HG03520 (cell line): ENCODE data around the gene TTYH2.
"Not testable (repeated sequence)": the region's sequence is repeated elsewhere in the genome, so short reads cannot be mapped to it uniquely, and the experiment has no call there.

Source experiments
- ATAC-seq: cut with Tn5 transposase; IDR thresholded peaks from one replicate; pipeline ENCODE4 v1.9.1; 2021; ENCODE audit warnings: mild to moderate bottlenecking, moderate library complexity; ENCODE audit not compliant: unreplicated experiment

TTYH2 gene

GRCh38 chr17:74212913-74213791 lies at the start of gene TTYH2:
TTYH2 (plus strand) TSS chr17:74213571; CDS start chr17:74213588, 17 bp downstream.
- peak; percentile 56 for ATAC-seq

DNA sequence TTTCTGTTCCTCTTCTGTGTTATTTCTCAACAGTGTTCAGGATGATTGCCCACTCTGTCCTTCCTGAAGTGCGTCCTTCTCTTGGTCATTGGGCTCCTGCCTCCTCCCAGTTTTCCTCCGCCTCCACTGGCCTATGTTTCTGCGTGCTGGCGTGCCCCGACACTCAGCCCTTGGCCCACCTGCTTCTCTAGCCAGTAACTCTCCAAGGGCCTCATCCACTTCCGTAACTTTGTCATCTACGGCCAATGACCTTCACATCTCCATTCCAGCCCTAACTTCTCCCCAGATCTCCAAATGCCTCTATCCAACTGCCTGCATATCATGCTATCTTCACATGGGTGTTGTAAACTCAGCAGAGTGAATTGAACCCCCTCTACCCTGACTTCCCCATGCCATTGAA lies 49.5 kb upstream of the TTYH2 start:
- ATAC-seq, result no peak

DNA sequence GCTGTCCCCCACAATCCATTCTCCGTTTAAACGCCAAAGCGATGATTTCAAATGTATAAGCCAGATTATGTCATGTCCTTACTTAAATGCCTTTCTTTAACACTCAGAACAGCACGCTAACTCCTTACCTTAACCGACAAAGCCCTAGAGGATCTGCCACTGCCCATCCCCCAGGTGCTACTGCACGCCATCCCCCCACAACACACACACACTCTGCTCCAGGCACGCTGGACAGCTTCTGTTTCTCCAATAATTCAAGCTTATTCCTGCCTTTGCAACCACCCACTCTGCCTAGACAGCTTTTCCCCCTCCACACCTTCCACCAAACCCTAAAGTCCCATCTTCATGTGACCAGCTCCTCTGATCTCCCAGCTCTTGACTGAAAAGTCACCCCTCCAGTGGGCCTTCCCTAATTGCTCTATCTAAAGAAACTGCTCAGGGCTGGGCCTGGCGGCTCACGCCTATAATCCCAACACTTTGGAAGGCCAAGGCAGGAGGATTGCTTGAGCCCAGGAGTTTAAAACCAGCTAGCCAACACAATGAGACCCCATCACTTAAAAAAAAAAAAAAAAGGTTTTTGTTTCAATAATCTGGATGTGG lies 48.8 kb upstream of the TTYH2 start:
- no peak for ATAC-seq

DNA sequence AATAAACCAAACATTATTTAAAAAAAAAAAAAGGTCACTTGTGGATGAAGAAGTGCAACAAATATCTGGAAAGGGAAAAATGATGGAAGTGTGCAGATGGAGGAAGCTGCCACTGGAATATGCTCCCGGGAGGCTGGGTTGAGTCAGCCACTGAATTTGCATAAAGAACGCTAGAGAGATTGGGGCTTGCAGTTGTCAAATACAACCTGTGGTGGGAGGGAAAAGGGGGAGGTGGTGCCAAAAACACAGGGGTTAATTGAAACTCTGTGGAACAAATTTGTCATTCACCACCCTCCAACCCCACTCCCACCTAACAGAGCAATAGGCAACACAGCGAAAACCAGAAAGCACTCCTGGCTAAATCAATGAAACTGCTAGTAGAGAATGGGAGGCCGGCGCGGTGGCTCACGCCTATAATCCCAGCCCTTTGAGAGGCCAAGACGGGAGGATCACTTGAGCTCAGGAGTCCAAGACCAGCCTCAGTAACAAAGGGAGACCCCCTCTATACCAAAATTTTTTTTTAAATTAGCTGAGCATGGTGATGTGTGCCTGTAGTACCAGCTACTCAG lies 47.5 kb upstream of the TTYH2 start:
- no peak for ATAC-seq

DNA sequence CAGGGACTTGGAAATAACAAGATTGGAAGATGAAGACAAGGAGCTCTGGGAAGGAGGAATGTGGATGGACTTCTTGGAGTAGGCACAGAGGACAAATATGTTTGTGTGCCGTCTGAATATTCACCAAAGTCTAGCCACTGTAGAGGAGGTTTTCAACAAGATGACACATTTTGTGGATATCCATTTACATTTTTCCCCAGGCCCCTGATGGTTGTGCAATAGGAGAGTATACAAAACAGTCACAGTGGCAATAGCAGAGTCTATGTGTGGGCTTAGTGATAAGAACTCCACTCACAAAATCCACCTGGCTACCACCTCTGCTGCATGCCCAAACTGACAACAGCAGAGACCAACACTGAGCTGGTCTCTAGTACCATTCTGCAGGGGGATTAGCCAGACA lies 42.4 kb upstream of the TTYH2 start:
- ATAC-seq, result no peak

GRCh38 chr17:74172700-74173099 lies 40.7 kb upstream of the TTYH2 start:
- ATAC-seq, result no peak

- ATAC-seq, result no peak
Measured at GRCh38 chr17:74176546-74177001, 36.8 kb upstream of the TTYH2 start.

- no peak for ATAC-seq
Measured at GRCh38 chr17:74177018-74177450, 36.3 kb upstream of the TTYH2 start.

GRCh38 chr17:74179576-74179975 lies 33.8 kb upstream of the TTYH2 start:
- no peak for ATAC-seq

GRCh38 chr17:74180336-74180735 lies 33.0 kb upstream of the TTYH2 start:
- no peak for ATAC-seq

DNA sequence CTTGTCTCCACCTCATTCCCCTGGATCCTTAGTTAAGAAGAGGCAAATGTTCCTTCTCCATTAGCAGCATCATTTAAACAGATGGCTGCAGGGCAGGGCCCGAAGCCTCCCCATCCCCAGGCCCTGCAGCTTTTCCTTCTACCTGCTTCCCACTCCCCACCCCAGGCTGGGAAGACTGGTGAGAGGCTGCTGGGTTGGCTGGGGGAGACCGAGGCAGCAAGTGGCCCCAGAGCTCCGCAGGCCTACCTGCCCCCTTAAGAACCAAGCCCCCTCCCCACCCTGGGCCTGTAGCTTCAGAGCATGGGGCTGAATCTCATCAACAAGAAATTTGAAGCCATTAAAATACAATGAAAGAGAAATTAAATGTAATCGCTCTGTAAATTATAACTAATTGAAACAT lies 32.0 kb upstream of the TTYH2 start:
- no peak for ATAC-seq

DNA sequence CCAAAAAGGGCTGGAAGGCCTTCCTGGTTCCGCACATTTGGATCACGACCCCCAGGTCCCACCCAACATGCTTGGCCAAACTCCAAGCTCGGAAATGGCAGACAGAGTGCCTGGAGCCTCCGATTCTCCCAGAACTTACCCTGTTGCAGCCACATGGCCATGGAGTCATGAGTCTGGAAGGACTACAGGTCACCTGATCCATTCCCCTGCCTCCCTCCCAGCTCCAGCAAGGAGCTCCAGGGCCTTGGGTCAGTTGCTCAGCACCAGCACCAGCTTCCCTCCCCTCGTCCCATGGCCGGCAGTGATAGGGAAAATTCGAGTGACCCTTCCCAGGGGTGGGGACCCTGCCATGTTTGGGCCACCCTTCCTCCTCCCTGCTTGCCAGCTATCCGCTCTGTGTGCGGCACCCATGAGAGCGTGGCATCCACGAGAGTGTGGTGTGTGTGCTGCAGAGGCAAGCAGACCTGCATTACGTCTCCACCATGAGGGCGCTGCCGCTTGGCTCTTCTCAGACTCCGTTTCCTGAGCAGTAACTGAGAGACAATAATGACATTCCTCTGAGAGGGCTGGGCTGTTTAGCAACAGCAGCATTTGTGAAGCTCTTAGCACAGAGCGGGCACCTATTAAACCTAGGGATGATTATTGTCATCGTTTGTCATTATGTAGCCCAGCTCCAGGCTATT lies 31.2 kb upstream of the TTYH2 start:
- ATAC-seq, result no peak

GRCh38 chr17:74183411-74183810 lies 30.0 kb upstream of the TTYH2 start:
- ATAC-seq, result no peak

DNA sequence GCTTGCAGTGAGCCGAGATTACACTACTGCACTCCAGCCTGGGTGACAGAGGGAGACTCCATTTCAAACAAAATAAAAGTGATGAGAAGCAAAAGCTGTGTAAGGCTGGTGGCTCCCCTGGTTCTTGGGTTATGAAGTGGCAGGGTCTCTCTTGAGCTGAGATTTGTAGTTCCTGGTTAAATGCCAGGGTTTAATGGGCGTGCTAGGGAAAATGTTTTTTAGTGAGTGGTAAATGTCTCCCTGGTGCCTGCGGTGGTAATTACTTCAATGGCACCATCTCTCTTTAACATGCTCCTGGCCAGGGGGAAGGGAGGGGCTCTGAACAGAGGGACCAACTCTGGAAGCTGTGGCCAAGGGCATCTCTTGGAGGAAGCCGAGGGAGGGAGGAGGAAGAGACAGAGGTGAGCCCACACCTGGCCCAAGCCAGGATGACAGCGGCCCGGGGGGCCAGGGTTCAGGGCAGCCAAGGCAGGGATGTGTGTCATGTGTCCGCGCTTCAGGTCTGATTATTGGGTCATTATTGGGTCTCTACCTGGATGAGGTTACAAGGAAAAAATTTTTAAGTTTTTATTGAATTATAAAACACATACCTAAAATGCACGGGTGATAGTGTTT lies 27.7 kb upstream of the TTYH2 start:
- no peak for ATAC-seq

DNA sequence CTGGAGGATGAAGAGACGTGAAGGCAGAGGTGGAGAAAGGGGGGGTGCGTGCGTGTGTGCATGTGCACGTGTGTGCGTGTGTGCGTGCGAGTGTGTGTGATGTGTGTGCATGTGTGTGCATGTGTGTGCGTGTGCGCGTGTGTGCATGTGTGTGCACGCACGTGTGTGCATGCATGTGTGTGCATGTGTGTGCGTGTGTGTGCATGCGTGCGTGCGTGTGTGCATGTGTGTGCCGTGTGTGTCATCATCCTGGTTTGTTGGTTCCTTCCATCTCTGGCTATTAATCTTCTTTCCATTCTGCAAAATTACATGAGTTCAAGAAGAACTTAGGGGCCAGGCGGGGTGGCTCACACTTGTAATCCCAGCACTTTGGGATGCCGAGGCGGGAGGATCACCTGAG lies 26.9 kb upstream of the TTYH2 start:
- ATAC-seq, result no peak

DNA sequence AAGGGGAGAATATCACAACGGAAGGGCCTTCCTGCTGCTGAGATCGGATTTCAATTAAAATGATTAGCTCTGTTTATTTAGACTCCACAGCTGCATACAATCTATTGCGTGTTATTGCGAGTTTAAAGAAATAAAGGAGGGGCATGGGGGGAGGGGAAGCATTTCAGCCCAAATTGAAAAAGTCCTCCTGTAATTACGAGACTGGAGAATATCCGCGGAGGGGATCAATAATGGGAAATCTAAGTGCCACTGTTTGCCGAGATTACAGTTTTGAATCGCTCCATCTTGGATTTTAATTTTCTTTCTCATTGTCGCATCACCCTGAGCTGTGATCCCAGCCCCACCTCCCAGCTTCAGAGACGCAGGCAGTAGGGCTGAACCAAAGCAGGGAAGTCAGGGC lies 25.6 kb upstream of the TTYH2 start:
- ATAC-seq, result no peak

GRCh38 chr17:74188687-74189086 lies 24.7 kb upstream of the TTYH2 start:
- ATAC-seq, result not testable (repeated sequence)

DNA sequence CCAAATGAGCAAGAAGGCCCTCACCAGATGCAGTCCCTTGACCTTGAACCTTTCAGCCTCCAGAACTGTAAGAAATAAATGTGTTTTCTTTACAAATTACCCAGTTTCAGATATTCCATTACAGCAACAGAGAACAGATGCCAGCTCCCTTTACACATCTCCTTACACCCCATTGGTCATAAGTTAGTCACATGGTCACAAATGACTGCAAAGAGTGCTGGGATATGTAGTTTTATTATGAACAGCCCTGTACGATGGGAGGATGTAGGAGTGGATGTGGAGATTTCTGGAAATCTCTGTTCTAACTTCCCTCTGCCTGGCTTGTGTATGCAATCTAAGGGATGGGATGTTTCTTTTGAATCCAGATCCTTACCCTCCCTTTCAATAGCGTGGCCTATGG lies 23.2 kb upstream of the TTYH2 start:
- no peak for ATAC-seq

DNA sequence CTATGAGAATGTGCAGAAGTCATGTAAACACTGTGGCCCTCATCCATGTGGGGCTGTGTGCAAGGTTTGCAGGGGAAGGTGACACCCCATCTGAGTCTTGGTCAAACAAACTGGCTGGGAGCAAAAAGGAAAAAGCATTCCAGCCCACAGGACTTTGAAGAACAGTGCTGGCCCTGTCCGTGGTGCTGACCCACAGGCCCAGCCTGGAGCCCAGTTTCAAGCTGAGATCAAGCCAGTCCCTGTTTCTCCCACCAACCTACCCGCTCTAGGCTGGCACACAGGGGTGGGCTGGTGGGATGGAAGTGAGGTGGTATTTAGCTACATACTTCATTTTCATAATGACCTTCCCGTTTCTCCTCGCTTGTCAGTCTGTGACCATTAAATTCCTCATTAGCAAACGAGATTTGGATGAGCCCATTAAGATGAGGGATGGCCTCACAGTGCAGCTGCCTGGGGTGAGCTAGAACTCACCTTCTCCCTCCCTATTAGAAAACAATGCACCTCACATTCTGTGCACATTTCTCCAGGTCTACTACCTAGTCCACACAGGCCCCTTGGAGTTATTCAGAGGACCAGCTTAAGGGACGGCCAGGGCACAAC lies 22.5 kb upstream of the TTYH2 start:
- ATAC-seq, result no peak

DNA sequence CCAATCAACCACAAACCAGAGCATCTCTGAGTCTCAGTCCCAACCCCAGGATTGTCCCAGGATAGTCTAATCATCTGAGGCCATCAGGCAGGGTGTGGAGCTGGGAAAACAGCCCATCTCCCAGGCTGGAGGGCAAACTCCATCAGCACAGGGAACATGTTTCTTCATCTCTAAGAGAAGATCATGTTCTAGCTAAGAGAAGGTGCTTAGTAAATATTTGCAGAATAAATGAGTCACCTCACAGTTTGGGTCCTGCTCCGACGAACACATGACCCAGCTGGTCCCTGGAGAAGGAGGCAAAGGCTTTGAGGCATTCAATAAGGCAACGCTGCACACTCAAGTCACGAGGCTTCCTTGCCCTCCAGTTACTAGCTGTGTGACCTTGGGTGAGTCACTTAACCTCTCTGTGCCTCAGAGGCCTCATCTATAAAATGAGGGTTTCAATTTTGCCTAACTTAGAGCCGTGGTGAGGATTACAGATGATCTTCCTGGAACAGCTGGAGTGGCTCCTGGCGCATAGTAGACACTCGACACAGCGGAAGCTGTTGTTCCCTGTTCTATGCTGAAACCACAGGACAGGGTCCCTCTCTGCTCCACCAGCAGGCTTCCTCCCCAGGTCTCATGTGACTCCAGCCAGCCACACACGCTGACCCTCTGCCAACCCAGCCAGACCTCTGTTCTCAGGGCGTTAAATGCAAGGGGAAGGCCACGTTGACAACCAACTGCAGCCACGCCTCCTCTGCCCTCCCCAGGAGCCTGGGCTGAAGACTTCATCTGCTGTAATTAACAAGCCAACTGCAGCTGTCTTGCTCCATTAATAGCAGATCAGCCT lies 20.2 kb upstream of the TTYH2 start:
- no peak for ATAC-seq
